PC-3 (cell line): ENCODE measurements around the gene NUTM2B.
"Not testable (repeated sequence)": the region's sequence is repeated elsewhere in the genome, so short reads cannot be mapped to it uniquely, and the experiment has no call there.

Experiments used
- EZH2 ChIP-seq: fragments of 300-600 bp; sonication (generic); IDR thresholded peaks from one replicate; pipeline ENCODE4 v1.6.1; 2017; ENCODE audit warnings: antibody characterized with exemption, mild to moderate bottlenecking, low read length; ENCODE audit not compliant: unreplicated experiment
- TF ChIP-seq, protein P1 (sequence below): fragments of 300-600 bp; sonication (generic); conservative IDR thresholded peaks from 2 replicates; pipeline ENCODE4 v1.5.1; 2017; ENCODE audit warnings: antibody characterized with exemption, low read depth, mild to moderate bottlenecking, low read length

DNA sequence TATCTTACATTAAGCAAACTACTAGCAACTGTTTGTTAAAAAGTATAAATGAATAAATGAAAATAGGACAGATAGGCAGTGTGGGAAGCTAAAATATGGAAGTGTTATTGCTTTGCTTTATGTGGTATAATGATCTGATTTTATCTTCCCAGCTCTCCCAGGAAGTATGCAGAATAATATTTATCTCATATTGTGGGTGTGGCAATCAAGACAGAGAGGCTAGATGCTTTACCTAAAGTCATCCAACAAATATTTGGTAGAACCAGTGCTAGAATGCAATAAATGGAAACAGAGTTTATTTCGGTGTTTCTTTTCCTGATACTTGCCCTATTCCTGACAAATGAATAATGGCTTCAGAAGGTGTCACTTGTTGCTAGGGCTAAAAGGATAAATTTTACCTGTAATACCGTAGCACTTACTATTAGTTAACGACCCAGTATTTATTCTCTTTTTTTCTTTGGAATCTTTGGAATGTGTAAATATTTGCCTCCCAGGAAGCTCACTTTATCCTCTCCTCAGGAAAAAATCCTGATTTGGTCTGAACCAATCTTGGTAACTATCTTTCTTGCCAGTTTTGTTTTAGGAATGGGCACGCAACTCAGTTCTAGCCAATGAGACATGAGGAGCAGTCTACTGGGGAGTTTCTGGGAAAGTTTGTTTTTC is 14.0 kb downstream of the NUTM2B start:
- not testable (repeated sequence) for TF ChIP-seq EZH2
- TF ChIP-seq, protein P1, sequence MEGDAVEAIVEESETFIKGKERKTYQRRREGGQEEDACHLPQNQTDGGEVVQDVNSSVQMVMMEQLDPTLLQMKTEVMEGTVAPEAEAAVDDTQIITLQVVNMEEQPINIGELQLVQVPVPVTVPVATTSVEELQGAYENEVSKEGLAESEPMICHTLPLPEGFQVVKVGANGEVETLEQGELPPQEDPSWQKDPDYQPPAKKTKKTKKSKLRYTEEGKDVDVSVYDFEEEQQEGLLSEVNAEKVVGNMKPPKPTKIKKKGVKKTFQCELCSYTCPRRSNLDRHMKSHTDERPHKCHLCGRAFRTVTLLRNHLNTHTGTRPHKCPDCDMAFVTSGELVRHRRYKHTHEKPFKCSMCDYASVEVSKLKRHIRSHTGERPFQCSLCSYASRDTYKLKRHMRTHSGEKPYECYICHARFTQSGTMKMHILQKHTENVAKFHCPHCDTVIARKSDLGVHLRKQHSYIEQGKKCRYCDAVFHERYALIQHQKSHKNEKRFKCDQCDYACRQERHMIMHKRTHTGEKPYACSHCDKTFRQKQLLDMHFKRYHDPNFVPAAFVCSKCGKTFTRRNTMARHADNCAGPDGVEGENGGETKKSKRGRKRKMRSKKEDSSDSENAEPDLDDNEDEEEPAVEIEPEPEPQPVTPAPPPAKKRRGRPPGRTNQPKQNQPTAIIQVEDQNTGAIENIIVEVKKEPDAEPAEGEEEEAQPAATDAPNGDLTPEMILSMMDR: not testable (repeated sequence)
